Neural cell (in vitro differentiated cells): Measurements from ENCODE around the gene DZIP1L. TPM values are rescaled to one million over a fixed set of nuclear protein-coding genes. Genes with fewer than 3 reads are reported as not detected.

Source experiments
- H2AFZ ChIP-seq: fragments of 200-600, 300-800 bp; sonication (generic), shearing (Covaris generic); 2 replicates; pipeline ENCODE4 v1.6.0; 2014; ENCODE audit warnings: low read depth, mild to moderate bottlenecking, antibody characterized with exemption, low read length, moderate library complexity
- H3F3A ChIP-seq: fragments of 200-600 bp; shearing (Covaris generic); 2 replicates; pipeline ENCODE4 v1.6.1; 2016; ENCODE audit warnings: mild to moderate bottlenecking, moderate library complexity, mixed read lengths, antibody characterized with exemption, low read length; ENCODE audit not compliant: insufficient read depth, poor library complexity, severe bottlenecking
- H3K27ac ChIP-seq: fragments of 200-600, 300-800 bp; sonication (generic), shearing (Covaris generic); 2 replicates; pipeline ENCODE4 v1.5.1; 2014; ENCODE audit warnings: mild to moderate bottlenecking, low read length, moderate library complexity
- H3K27me3 ChIP-seq: fragments of 300-800, 200-600 bp; sonication (generic), shearing (Covaris generic); 2 replicates; pipeline ENCODE4 v1.6.0; 2014; ENCODE audit warnings: mild to moderate bottlenecking, low read depth, low read length, moderate library complexity; ENCODE audit not compliant: insufficient read depth
- H3K36me3 ChIP-seq: fragments of 300-800, 200-600 bp; sonication (generic), shearing (Covaris generic); 2 replicates; pipeline ENCODE4 v1.5.1; 2014; ENCODE audit warnings: mild to moderate bottlenecking, antibody characterized with exemption, low read length, moderate library complexity; ENCODE audit not compliant: insufficient read depth
- H3K4me2 ChIP-seq: fragments of 300-800, 200-600 bp; sonication (generic), shearing (Covaris generic); 2 replicates; pipeline ENCODE4 v1.6.0; 2014; ENCODE audit warnings: mild to moderate bottlenecking, low read length
- H3K4me3 ChIP-seq: fragments of 300-800, 200-600 bp; sonication (generic), shearing (Covaris generic); 2 replicates; pipeline ENCODE4 v1.5.1; 2014; ENCODE audit warnings: mild to moderate bottlenecking, low read length, moderate library complexity
- H3K79me2 ChIP-seq: fragments of 200-600 bp; shearing (Covaris generic); replicated peaks from 2 replicates; pipeline ENCODE4 v1.6.0; 2014; ENCODE audit warnings: mild to moderate bottlenecking, low read length, moderate library complexity; ENCODE audit not compliant: insufficient read depth
- H3K9ac ChIP-seq: fragments of 300-800, 200-600 bp; sonication (generic), shearing (Covaris generic); 2 replicates; pipeline ENCODE4 v1.6.1; 2016; ENCODE audit warnings: mild to moderate bottlenecking, low read length, mixed read lengths
- H3K9me2 ChIP-seq: fragments of 200-600 bp; shearing (Covaris generic); 2 replicates; pipeline ENCODE4 v1.6.1; 2016; ENCODE audit warnings: mild to moderate bottlenecking, low read length, mixed read lengths; ENCODE audit not compliant: insufficient read depth
- H3K9me3 ChIP-seq: fragments of 200-600, 300-800 bp; sonication (generic), shearing (Covaris generic); 2 replicates; pipeline ENCODE4 v1.6.1; 2016; ENCODE audit warnings: mild to moderate bottlenecking, mixed run types, low read length, moderate library complexity, mixed read lengths
- H4K20me1 ChIP-seq: fragments of 200-600 bp; shearing (Covaris generic); 2 replicates; pipeline ENCODE4 v1.6.1; 2016; ENCODE audit warnings: mild to moderate bottlenecking, mixed run types; ENCODE audit not compliant: insufficient read depth
- CTCF ChIP-seq: fragments of 450-650 bp; IDR thresholded peaks from 2 replicates; pipeline ENCODE4 v1.5.1; 2014; ENCODE audit warnings: antibody characterized with exemption, mild to moderate bottlenecking, moderate library complexity; ENCODE audit not compliant: poor library complexity, severe bottlenecking
- EP300 ChIP-seq: fragments of 450-650 bp; conservative IDR thresholded peaks from 2 replicates; pipeline ENCODE4 v1.6.1; 2014; ENCODE audit warnings: antibody characterized with exemption, mild to moderate bottlenecking, moderate library complexity; ENCODE audit not compliant: poor library complexity, severe bottlenecking
- EZH2 ChIP-seq: fragments of 200-600, 300-800 bp; shearing (Covaris generic), sonication (generic); IDR thresholded peaks from 2 replicates; pipeline ENCODE4 v1.6.1; 2014; ENCODE audit warnings: antibody characterized with exemption, low read length, borderline replicate concordance, mild to moderate bottlenecking; ENCODE audit not compliant: insufficient read depth, poor library complexity, severe bottlenecking
- MXI1 ChIP-seq: fragments of 450-650 bp; conservative IDR thresholded peaks from 2 replicates; pipeline ENCODE4 v1.6.1; 2014; ENCODE audit warnings: antibody characterized with exemption, mild to moderate bottlenecking; ENCODE audit not compliant: poor library complexity, severe bottlenecking
- POLR2AphosphoS5 ChIP-seq: IDR thresholded peaks from 2 replicates; pipeline ENCODE4 v1.6.1; 2012
- RAD21 ChIP-seq: fragments of 450-650 bp; conservative IDR thresholded peaks from 2 replicates; pipeline ENCODE4 v1.6.1; 2014; ENCODE audit warnings: antibody characterized with exemption, mild to moderate bottlenecking, moderate library complexity
- REST ChIP-seq: IDR thresholded peaks from 2 replicates; pipeline ENCODE4 v1.6.1; 2012; ENCODE audit warnings: borderline replicate concordance
- SMC3 ChIP-seq: fragments of 450-650 bp; conservative IDR thresholded peaks from 2 replicates; pipeline ENCODE4 v1.6.1; 2014; ENCODE audit warnings: antibody characterized with exemption, mild to moderate bottlenecking, moderate library complexity; ENCODE audit not compliant: poor library complexity
- TAF1 ChIP-seq: IDR thresholded peaks from 2 replicates; pipeline ENCODE4 v1.6.1; 2012; ENCODE audit warnings: low read depth
- polyA plus RNA-seq: library from polyadenylated mRNA; depleted of rRNA; stranded (reverse); fragments of >200 nt; gene quantifications from 2 replicates; pipeline ENCODE4 v1.2.3, GENCODE V29; 2014

The DZIP1L gene
- polyA plus RNA-seq, 1 donor from 2014 or later: 1.7 TPM

GRCh38 chr3:138125548-138126221, 10.3 kb upstream of the DZIP1L start:
- H3K27me3 ChIP-seq: no peaks in the 10 kb centered on the region
- H3K27ac ChIP-seq: no peak overlapping the region

More at GRCh38 chr3:138125548-138126221, 10.3 kb upstream of the DZIP1L start:
- Histone ChIP-seq H3K79me2 (no peaks in the 10 kb centered on the region), H3K9me3 (no peaks in the 10 kb centered on the region), H3F3A (no peaks in the 10 kb centered on the region), H3K36me3 (no peaks in the 10 kb centered on the region), H3K4me3 (no peak overlapping the region), H3K4me2 (no peak overlapping the region), H3K9ac (no peak overlapping the region), H4K20me1 (no peaks in the 10 kb centered on the region), H2AFZ (no peak overlapping the region), H3K9me2 (no peaks in the 10 kb centered on the region)
- no peak for TF ChIP-seq EZH2
- no peak for TF ChIP-seq REST
- no peak for TF ChIP-seq MXI1
- TF ChIP-seq EP300: no peak
- TF ChIP-seq RAD21: no peak
- no peak for TF ChIP-seq POLR2AphosphoS5
- TF ChIP-seq SMC3: no peak
- no peak for TF ChIP-seq CTCF
- no peak for TF ChIP-seq TAF1
